Neural cell (in vitro differentiated cells): ENCODE measurements around the gene FABP6. TPM values are rescaled to one million over a fixed set of nuclear protein-coding genes. Genes with fewer than 3 reads are reported as not detected.

Experiments
- H2AFZ ChIP-seq: fragments of 200-600, 300-800 bp; sonication (generic), shearing (Covaris generic); 2 replicates; pipeline ENCODE4 v1.6.0; 2014; ENCODE audit warnings: low read depth, mild to moderate bottlenecking, antibody characterized with exemption, low read length, moderate library complexity
- H3F3A ChIP-seq: fragments of 200-600 bp; shearing (Covaris generic); 2 replicates; pipeline ENCODE4 v1.6.1; 2016; ENCODE audit warnings: mild to moderate bottlenecking, moderate library complexity, mixed read lengths, antibody characterized with exemption, low read length; ENCODE audit not compliant: insufficient read depth, poor library complexity, severe bottlenecking
- H3K27ac ChIP-seq: fragments of 200-600, 300-800 bp; sonication (generic), shearing (Covaris generic); 2 replicates; pipeline ENCODE4 v1.5.1; 2014; ENCODE audit warnings: mild to moderate bottlenecking, low read length, moderate library complexity
- H3K27me3 ChIP-seq: fragments of 300-800, 200-600 bp; sonication (generic), shearing (Covaris generic); 2 replicates; pipeline ENCODE4 v1.6.0; 2014; ENCODE audit warnings: mild to moderate bottlenecking, low read depth, low read length, moderate library complexity; ENCODE audit not compliant: insufficient read depth
- H3K36me3 ChIP-seq: fragments of 300-800, 200-600 bp; sonication (generic), shearing (Covaris generic); 2 replicates; pipeline ENCODE4 v1.5.1; 2014; ENCODE audit warnings: mild to moderate bottlenecking, antibody characterized with exemption, low read length, moderate library complexity; ENCODE audit not compliant: insufficient read depth
- H3K4me2 ChIP-seq: fragments of 300-800, 200-600 bp; sonication (generic), shearing (Covaris generic); 2 replicates; pipeline ENCODE4 v1.6.0; 2014; ENCODE audit warnings: mild to moderate bottlenecking, low read length
- H3K4me3 ChIP-seq: fragments of 300-800, 200-600 bp; sonication (generic), shearing (Covaris generic); 2 replicates; pipeline ENCODE4 v1.5.1; 2014; ENCODE audit warnings: mild to moderate bottlenecking, low read length, moderate library complexity
- H3K79me2 ChIP-seq: fragments of 200-600 bp; shearing (Covaris generic); replicated peaks from 2 replicates; pipeline ENCODE4 v1.6.0; 2014; ENCODE audit warnings: mild to moderate bottlenecking, low read length, moderate library complexity; ENCODE audit not compliant: insufficient read depth
- H3K9ac ChIP-seq: fragments of 300-800, 200-600 bp; sonication (generic), shearing (Covaris generic); 2 replicates; pipeline ENCODE4 v1.6.1; 2016; ENCODE audit warnings: mild to moderate bottlenecking, low read length, mixed read lengths
- H3K9me2 ChIP-seq: fragments of 200-600 bp; shearing (Covaris generic); 2 replicates; pipeline ENCODE4 v1.6.1; 2016; ENCODE audit warnings: mild to moderate bottlenecking, low read length, mixed read lengths; ENCODE audit not compliant: insufficient read depth
- H3K9me3 ChIP-seq: fragments of 200-600, 300-800 bp; sonication (generic), shearing (Covaris generic); 2 replicates; pipeline ENCODE4 v1.6.1; 2016; ENCODE audit warnings: mild to moderate bottlenecking, mixed run types, low read length, moderate library complexity, mixed read lengths
- H4K20me1 ChIP-seq: fragments of 200-600 bp; shearing (Covaris generic); 2 replicates; pipeline ENCODE4 v1.6.1; 2016; ENCODE audit warnings: mild to moderate bottlenecking, mixed run types; ENCODE audit not compliant: insufficient read depth
- EP300 ChIP-seq: fragments of 450-650 bp; conservative IDR thresholded peaks from 2 replicates; pipeline ENCODE4 v1.6.1; 2014; ENCODE audit warnings: antibody characterized with exemption, mild to moderate bottlenecking, moderate library complexity; ENCODE audit not compliant: poor library complexity, severe bottlenecking
- EZH2 ChIP-seq: fragments of 200-600, 300-800 bp; shearing (Covaris generic), sonication (generic); IDR thresholded peaks from 2 replicates; pipeline ENCODE4 v1.6.1; 2014; ENCODE audit warnings: antibody characterized with exemption, low read length, borderline replicate concordance, mild to moderate bottlenecking; ENCODE audit not compliant: insufficient read depth, poor library complexity, severe bottlenecking
- MXI1 ChIP-seq: fragments of 450-650 bp; conservative IDR thresholded peaks from 2 replicates; pipeline ENCODE4 v1.6.1; 2014; ENCODE audit warnings: antibody characterized with exemption, mild to moderate bottlenecking; ENCODE audit not compliant: poor library complexity, severe bottlenecking
- POLR2AphosphoS5 ChIP-seq: IDR thresholded peaks from 2 replicates; pipeline ENCODE4 v1.6.1; 2012
- RAD21 ChIP-seq: fragments of 450-650 bp; conservative IDR thresholded peaks from 2 replicates; pipeline ENCODE4 v1.6.1; 2014; ENCODE audit warnings: antibody characterized with exemption, mild to moderate bottlenecking, moderate library complexity
- SMC3 ChIP-seq: fragments of 450-650 bp; conservative IDR thresholded peaks from 2 replicates; pipeline ENCODE4 v1.6.1; 2014; ENCODE audit warnings: antibody characterized with exemption, mild to moderate bottlenecking, moderate library complexity; ENCODE audit not compliant: poor library complexity
- TAF1 ChIP-seq: IDR thresholded peaks from 2 replicates; pipeline ENCODE4 v1.6.1; 2012; ENCODE audit warnings: low read depth
- polyA plus RNA-seq: library from polyadenylated mRNA; depleted of rRNA; stranded (reverse); fragments of >200 nt; gene quantifications from 2 replicates; pipeline ENCODE4 v1.2.3, GENCODE V29; 2014
- TF ChIP-seq, protein P1 (sequence below): IDR thresholded peaks from 2 replicates; pipeline ENCODE4 v1.6.1; 2012; ENCODE audit warnings: borderline replicate concordance
- TF ChIP-seq, protein P2 (sequence below): fragments of 450-650 bp; IDR thresholded peaks from 2 replicates; pipeline ENCODE4 v1.5.1; 2014; ENCODE audit warnings: antibody characterized with exemption, mild to moderate bottlenecking, moderate library complexity; ENCODE audit not compliant: poor library complexity, severe bottlenecking

The FABP6 gene
- polyA plus RNA-seq, 1 donor from 2014 or later = 3.6 TPM

DNA sequence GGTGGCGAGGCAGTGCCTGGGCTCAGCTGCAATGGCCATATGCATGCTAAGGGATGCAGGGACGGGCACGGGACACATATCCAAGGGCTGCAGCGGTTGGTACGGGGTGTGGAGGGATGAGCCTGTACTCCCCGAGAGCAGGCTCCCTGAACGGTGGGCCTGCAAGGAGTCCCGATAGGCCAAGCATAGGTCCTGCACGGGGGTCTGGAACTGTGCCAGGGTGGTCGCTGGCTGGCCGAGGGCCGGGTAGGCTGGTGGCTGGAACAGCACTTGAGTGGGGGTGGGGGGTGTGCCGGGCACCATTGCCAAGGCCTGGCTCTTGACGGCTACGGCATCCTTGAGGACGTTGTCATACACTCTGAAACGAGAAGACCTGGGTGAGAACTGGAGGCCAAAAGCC, 24.1 kb downstream of the FABP6 start:
- Histone ChIP-seq H3K4me2 (no peak overlapping the region), H3K36me3 (no peaks in the 10 kb centered on the region), H2AFZ (no peak overlapping the region), H3K9me2 (no peaks in the 10 kb centered on the region), H3K27ac (no peak overlapping the region), H3K27me3 (no peaks in the 10 kb centered on the region), H3K9me3 (no peaks in the 10 kb centered on the region), H3K9ac (no peak overlapping the region), H3K79me2 (no peaks in the 10 kb centered on the region), H3K4me3 (no peak overlapping the region), H3F3A (no peaks in the 10 kb centered on the region), H4K20me1 (no peaks in the 10 kb centered on the region)
- TF ChIP-seq SMC3 (no peak), EP300 (no peak), RAD21 (no peak), EZH2 (no peak), POLR2AphosphoS5 (no peak), MXI1 (no peak), TAF1 (no peak)
- TF ChIP-seq, protein P1, sequence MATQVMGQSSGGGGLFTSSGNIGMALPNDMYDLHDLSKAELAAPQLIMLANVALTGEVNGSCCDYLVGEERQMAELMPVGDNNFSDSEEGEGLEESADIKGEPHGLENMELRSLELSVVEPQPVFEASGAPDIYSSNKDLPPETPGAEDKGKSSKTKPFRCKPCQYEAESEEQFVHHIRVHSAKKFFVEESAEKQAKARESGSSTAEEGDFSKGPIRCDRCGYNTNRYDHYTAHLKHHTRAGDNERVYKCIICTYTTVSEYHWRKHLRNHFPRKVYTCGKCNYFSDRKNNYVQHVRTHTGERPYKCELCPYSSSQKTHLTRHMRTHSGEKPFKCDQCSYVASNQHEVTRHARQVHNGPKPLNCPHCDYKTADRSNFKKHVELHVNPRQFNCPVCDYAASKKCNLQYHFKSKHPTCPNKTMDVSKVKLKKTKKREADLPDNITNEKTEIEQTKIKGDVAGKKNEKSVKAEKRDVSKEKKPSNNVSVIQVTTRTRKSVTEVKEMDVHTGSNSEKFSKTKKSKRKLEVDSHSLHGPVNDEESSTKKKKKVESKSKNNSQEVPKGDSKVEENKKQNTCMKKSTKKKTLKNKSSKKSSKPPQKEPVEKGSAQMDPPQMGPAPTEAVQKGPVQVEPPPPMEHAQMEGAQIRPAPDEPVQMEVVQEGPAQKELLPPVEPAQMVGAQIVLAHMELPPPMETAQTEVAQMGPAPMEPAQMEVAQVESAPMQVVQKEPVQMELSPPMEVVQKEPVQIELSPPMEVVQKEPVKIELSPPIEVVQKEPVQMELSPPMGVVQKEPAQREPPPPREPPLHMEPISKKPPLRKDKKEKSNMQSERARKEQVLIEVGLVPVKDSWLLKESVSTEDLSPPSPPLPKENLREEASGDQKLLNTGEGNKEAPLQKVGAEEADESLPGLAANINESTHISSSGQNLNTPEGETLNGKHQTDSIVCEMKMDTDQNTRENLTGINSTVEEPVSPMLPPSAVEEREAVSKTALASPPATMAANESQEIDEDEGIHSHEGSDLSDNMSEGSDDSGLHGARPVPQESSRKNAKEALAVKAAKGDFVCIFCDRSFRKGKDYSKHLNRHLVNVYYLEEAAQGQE = no peak
- TF ChIP-seq, protein P2, sequence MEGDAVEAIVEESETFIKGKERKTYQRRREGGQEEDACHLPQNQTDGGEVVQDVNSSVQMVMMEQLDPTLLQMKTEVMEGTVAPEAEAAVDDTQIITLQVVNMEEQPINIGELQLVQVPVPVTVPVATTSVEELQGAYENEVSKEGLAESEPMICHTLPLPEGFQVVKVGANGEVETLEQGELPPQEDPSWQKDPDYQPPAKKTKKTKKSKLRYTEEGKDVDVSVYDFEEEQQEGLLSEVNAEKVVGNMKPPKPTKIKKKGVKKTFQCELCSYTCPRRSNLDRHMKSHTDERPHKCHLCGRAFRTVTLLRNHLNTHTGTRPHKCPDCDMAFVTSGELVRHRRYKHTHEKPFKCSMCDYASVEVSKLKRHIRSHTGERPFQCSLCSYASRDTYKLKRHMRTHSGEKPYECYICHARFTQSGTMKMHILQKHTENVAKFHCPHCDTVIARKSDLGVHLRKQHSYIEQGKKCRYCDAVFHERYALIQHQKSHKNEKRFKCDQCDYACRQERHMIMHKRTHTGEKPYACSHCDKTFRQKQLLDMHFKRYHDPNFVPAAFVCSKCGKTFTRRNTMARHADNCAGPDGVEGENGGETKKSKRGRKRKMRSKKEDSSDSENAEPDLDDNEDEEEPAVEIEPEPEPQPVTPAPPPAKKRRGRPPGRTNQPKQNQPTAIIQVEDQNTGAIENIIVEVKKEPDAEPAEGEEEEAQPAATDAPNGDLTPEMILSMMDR = no peak

DNA sequence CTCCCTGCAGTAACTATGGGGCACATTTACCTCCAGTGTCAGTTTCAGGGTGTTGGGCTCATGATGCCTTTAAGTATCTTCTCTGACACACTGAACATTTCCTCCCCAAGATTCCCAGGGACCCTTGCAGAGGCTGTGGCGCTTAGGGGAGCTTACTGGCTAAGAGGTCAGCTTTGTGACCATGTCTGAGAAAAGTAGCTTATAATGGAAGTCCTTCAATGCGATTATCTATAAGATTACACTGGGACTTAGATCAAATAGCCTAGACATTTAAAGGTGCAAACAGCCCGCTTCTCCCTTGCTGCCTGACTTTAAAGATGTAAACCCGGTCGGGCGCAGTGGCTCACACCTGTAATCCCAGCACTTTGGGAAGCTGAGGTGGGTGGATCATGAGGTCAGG, 25.4 kb downstream of the FABP6 start:
- no peaks in the 10 kb centered on the region for H3K27me3 ChIP-seq
- no peaks in the 10 kb centered on the region for H3K36me3 ChIP-seq
- H2AFZ ChIP-seq = no peak overlapping the region
- H3K27ac ChIP-seq = no peak overlapping the region
- no peak overlapping the region for H3K4me3 ChIP-seq
- no peak overlapping the region for H3K4me2 ChIP-seq
- H4K20me1 ChIP-seq = no peaks in the 10 kb centered on the region
- H3K9me3 ChIP-seq = no peaks in the 10 kb centered on the region
- no peaks in the 10 kb centered on the region for H3F3A ChIP-seq
- no peak for TF ChIP-seq TAF1
- no peak for TF ChIP-seq RAD21
- no peak for TF ChIP-seq MXI1
- no peak for TF ChIP-seq SMC3
- TF ChIP-seq EZH2 = no peak
- TF ChIP-seq, protein P1 = no peak
- TF ChIP-seq, protein P2 = no peak
- H3K9me2 ChIP-seq = no peaks in the 10 kb centered on the region
- no peak overlapping the region for H3K9ac ChIP-seq
- H3K79me2 ChIP-seq = no peaks in the 10 kb centered on the region
